Activated CD4-positive, alpha-beta T cell treated with anti-CD3 and anti-CD28 coated beads, Interleukin-2, Interleukin-4, amounts not matched to agents 100 ng/mL and 50 ng/mL, durations not matched to agents 16 hours and 8 hours (primary cell): ENCODE results near the gene DNASE1.

ENCODE experiments used
- DNase-seq: peaks from one replicate; pipeline ENCODE4 v3.0.0-alpha.2; 2020; ENCODE audit warnings: low spot score

DNASE1 gene

DNA sequence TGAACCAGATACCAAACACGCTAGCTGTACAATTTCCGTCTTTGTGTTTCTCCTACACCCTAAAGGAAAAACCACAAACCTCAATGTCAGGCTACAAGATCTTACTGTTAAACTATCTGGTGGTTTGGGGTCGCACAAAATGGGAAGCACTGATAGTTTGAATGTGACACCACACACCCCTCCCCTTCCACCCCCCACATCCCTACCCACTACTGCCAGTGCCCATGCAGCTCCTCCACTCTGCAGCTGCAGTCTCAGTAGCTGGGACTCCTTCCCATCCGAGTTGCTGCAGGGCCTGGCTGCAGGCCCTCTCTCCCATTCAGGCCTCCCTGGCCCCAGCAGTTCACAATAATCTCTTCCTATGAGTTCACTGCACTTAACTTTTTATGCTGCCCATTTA is 44.5 kb downstream of the DNASE1 start:
- no peak for DNase-seq

DNA sequence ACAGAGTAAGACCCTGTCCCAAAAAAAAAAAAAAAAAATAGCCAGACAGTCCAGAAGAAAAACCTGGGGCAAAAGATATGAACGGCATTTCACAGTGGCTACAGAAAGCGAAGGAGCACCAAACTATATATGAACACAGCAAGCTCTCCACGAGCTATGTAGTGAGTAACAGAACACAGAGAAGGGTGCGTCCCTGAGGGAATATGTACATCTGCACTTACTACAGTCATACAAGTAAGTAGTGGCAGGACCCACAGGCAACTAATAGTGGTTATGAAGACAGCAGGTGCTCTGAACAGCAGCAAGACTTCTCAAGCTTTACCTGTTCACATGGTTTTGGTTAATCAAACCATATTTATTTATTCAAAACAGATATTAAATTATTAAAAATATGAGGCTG is 47.0 kb downstream of the DNASE1 start:
- DNase-seq = no peak

GRCh38 chr16:3702082-3702481 is 47.6 kb downstream of the DNASE1 start:
- DNase-seq = no peak

DNA sequence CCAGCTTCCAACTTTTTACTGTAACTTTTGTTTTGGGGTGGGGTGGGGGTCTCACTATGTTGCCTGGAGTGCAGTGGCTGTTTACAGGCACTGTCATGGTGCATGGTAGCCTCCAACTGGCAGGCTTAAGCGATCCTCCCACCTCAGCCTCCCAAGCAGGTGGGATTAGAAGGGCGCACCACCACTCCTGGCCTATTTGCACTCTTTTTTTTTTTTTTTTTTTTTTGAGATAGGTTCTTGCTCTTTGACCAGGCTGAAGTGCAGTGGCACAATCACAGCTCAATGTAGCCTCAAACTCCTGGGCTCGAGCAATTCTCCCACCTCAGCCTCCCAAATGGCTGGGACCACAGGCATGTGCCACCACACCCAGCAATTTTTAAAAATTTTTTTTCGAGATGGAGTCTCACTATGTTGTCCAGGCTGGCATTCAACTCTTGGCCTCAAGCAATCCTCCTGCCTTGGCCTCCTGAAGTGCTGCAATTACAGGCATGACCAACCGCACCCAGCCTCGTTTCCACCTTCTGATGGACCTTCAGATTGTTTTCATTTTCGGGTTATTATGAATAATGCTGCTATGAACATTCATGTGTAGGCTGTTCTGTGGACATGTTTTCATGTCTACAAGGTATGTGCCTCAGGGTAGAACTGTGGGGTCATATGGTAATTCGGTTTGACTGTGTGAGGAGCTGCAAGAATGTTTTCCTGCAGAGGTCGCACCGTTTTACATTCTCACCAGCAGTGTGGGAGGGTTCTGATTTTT is 51.9 kb downstream of the DNASE1 start:
- no peak for DNase-seq
